GM21526 (cell line): ENCODE results near the gene ADPRS.

Experiments used
- ATAC-seq: cut with Tn5 transposase; IDR thresholded peaks from one replicate; pipeline ENCODE4 v1.9.1; 2021; ENCODE audit warnings: moderate library complexity; ENCODE audit not compliant: unreplicated experiment, low FRiP score

ADPRS gene

GRCh38 chr1:36087233-36088123, 1.2 kb upstream of the ADPRS start:
- no peak for ATAC-seq

- ATAC-seq: no peak
Measured at GRCh38 chr1:36088265-36088576, 471 bp upstream of the ADPRS start.

GRCh38 chr1:36089393-36090121, 865 bp downstream of the ADPRS start:
- no peak for ATAC-seq

- ATAC-seq: no peak
Measured at GRCh38 chr1:36091141-36091540, 2.4 kb downstream of the ADPRS start.

- ATAC-seq: no peak
Measured at GRCh38 chr1:36091698-36092097, 3.0 kb downstream of the ADPRS start.

- no peak for ATAC-seq
Measured at GRCh38 chr1:36092166-36092797, 3.6 kb downstream of the ADPRS start.

- ATAC-seq: no peak
Measured at GRCh38 chr1:36092798-36093185, 4.1 kb downstream of the ADPRS start.

- ATAC-seq: no peak
Measured at GRCh38 chr1:36093226-36093625, 4.5 kb downstream of the ADPRS start.

- no peak for ATAC-seq
Measured at GRCh38 chr1:36093929-36094328, 5.2 kb downstream of the ADPRS start.

- no peak for ATAC-seq
Measured at GRCh38 chr1:36094621-36095061, 5.9 kb downstream of the ADPRS start.

- ATAC-seq: no peak
Measured at GRCh38 chr1:36095760-36096405, 7.2 kb downstream of the ADPRS start.

GRCh38 chr1:36096500-36097432, 8.1 kb downstream of the ADPRS start:
- ATAC-seq: no peak

GRCh38 chr1:36097693-36098585, 9.2 kb downstream of the ADPRS start:
- ATAC-seq: no peak

GRCh38 chr1:36098650-36099365, 10.1 kb downstream of the ADPRS start:
- no peak for ATAC-seq

GRCh38 chr1:36099681-36100341, 11.1 kb downstream of the ADPRS start:
- no peak for ATAC-seq

GRCh38 chr1:36100376-36100775, 11.7 kb downstream of the ADPRS start:
- no peak for ATAC-seq

GRCh38 chr1:36101546-36101945, 12.9 kb downstream of the ADPRS start:
- ATAC-seq: no peak

- no peak for ATAC-seq
Measured at GRCh38 chr1:36106269-36106668, 17.6 kb downstream of the ADPRS start.
